GM18507 (cell line): Measurements from ENCODE around the gene MT1X.
"Not testable (repeated sequence)": the region's sequence is repeated elsewhere in the genome, so short reads cannot be mapped to it uniquely, and the experiment has no call there.

Source experiments
- DNase-seq: peaks from one replicate; pipeline ENCODE4 v3.0.0; 2011; ENCODE audit warnings: low read depth; ENCODE audit not compliant: insufficient read length; ENCODE audit errors: extremely low spot score
- FAIRE-seq: peaks from 2 replicates; lab custom pipeline; 2011; peaks lifted over from hg19 to GRCh38; lab: Jason Lieb, UNC

MT1X gene

DNA sequence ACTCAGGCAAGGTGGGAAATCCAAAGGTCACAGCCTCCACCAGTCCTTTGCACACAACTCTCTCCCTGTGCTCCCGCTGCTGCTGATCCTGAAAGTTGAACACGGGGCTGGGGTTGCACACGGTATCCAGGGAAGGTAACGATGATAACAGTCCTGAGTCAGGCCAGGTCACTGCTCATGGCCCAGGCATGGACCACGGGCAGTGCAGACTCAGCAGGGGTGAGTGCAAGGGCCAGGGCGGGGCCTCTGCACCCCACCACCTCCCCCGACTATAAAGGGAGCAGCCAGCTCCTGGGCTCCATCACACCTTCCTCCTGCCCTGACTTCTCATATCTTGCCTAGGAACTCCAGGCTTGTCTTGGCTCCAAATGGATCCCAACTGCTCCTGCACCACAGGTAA is 30.7 kb upstream of the MT1X start, which contains the start of gene MT1B:
Gene MT1B, plus strand, starts transcription at position 301 of the 400 bp plus-strand sequence. Its CDS starts 68 bp downstream, at position 369.
- DNase-seq (no peak), FAIRE-seq (no peak)

DNA sequence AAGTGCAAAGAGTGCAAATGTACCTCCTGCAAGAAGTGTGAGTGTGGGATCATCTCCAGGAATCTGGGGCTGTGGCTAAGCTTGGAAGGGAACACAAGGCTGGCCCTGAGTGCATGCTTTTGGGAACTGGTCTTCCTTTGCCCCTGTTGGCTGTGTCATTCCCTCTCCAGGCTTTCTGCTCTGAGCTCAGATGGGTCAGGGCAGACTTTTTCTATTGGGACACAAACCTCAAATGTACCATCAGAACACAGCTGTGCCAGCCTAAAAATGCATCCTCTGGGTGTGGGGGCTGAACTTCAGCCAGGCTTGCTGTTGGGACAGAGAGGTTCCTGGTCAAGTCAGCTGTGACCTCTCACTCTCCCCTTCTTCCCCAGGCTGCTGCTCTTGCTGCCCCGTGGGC is 29.7 kb upstream of the MT1X start:
- FAIRE-seq, result no peak

DNA sequence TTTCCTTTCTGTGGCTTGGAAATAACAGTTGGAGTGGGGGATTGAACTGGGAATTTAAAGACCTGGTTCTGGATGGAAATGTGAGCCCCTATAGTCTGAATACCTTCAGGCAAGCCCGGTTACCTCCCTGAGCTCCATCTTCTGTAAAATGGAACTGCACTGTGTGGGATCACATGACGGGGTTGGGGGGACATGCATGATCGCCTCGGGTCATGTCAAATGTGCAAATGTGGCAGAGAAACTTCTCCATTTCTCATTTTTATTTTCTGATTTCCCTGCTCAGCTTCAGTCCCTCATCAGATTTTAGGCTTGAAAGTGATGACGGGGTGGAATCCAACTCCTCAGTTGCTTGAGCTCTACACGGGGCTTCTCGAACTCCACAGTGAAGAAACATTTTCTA is 29.1 kb upstream of the MT1X start:
- no peak for FAIRE-seq

More for the DNA sequence above, 29.7 kb upstream of the MT1X start:
- DNase-seq, result no peak

DNA sequence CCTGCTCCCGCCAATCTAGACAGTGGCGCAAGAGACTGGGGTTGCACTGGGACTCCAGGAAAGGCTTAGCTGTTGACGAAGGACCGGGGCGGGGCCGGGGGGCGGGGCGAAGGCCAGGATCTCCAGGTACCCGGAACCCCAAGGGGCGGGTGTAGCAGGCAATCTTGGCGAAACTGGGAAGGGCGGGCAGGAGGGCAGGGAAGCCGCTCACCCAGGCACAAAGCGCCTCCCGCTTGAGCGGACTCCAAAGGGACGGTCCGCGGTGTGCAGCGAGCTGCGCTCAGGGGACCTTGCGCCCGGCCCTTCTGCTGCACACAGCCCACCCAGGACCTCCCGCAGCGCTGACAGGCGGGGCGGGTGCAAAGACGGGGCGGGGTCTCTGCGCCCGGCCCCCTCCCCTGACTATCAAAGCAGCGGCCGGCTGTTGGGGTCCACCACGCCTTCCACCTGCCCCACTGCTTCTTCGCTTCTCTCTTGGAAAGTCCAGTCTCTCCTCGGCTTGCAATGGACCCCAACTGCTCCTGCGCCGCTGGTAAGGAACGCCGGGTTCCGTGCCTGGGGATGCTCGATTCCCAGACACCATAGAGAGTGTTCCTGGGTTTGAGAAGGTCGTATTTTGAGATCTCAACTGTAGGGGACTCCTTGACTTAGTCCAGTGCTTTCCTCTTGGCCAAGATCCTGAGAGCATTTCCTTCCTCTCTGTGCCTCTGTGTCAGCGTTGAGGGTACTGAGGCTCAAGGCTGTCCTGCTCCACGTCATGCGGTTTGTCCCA is 24.5 kb upstream of the MT1X start, which contains the start of gene MT1F:
Gene MT1F, plus strand, starts transcription at position 405 of the 772 bp plus-strand sequence. Its CDS starts 100 bp downstream, at position 505.
- peak; percentile 22 for DNase-seq
- FAIRE-seq, result peak; percentile 60

More for the DNA sequence above, 29.1 kb upstream of the MT1X start:
- no peak for DNase-seq

DNA sequence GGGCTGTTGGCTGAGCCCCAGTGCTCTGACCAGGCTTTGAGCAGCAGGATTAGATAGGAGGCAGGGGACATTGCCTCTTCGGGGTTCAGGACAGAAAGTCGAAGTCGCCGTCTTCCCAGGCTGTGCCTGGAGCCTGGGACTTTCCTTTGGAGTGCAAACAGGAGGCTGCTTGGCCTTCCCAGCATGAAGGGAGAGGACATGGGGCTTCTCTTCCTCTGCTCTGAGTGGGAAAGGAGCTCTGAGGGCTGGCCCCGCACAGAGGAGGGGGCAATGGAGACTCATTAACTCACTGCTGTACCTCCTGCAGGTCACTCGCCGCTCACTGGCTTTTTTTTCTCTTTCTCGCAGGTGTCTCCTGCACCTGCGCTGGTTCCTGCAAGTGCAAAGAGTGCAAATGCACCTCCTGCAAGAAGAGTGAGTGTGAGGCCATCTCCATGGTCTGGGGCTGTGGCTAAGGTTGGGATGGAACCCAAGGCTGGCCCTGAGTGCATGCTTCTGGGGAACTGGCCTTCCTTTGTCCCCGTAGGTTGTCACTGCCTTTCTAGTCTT is 23.9 kb upstream of the MT1X start:
- FAIRE-seq (no peak), DNase-seq (no peak)

DNA sequence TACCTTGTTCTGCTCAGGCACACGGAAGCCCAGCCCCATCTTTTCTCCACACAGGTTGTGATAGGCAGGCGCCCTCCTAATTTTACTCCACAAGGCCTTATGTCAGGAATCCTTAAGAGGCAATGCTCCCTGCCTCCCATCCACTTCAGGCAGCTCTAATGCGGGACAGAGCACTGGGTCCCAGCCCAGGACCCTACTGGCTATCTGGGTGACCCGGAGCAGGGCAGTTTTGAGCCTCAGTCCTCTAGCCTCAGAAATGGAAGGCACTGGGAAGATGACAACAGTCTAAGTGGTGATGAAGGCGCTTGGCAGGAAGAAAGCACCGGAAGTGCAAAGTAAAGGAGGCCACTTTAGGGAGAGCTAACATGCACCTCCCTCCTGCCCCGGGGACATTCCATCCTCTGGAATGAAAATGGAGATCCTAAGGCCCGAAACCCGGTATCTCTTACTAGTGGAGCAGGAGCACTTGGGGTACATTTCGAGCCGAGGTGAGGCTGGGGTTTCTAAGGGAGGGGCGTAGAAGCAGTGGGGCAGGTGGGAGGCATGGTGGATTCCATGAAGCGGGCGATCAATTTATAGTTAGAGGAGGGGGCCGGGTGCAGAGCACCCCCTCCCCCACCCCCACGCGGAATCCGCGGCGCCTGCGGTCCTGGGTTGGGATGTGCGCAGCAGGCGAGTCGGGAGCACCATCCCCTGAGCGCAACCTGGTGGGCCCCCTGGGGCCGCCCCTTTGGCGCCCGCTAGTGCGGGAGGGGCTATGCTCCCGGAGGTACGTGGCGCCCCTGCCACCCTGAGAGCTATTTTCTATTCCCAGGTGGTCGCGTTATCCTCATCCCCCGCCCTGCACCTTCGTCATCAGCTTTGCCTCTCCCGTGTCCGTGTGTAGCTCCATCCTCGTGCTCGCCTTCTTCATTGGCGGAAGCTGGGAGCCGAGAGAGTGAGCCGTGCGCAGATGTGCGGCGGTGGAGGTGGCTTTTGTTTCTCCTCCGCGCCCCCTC is 19.6 kb upstream of the MT1X start:
- no peak for DNase-seq
- FAIRE-seq, result no peak

DNA sequence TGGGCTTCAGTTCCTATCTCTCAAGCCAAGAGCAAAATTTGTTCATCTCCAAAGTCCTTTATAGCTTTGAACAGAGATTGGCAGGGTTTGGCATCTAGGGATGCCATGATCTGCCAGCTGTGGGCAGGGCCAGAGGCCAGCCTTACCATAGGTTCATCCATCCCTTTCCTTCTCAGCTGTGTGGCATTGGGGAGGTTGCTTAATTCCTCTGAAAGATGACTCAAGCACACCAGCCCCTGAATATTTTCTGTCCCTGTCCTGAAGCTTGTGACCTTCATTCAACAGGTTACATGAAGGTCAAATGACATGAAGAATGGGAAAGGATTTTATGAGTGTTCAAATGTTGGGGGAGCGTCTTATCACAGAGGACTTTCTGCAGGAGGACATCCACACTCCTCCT is 17.8 kb upstream of the MT1X start:
- no peak for DNase-seq
- no peak for FAIRE-seq

DNA sequence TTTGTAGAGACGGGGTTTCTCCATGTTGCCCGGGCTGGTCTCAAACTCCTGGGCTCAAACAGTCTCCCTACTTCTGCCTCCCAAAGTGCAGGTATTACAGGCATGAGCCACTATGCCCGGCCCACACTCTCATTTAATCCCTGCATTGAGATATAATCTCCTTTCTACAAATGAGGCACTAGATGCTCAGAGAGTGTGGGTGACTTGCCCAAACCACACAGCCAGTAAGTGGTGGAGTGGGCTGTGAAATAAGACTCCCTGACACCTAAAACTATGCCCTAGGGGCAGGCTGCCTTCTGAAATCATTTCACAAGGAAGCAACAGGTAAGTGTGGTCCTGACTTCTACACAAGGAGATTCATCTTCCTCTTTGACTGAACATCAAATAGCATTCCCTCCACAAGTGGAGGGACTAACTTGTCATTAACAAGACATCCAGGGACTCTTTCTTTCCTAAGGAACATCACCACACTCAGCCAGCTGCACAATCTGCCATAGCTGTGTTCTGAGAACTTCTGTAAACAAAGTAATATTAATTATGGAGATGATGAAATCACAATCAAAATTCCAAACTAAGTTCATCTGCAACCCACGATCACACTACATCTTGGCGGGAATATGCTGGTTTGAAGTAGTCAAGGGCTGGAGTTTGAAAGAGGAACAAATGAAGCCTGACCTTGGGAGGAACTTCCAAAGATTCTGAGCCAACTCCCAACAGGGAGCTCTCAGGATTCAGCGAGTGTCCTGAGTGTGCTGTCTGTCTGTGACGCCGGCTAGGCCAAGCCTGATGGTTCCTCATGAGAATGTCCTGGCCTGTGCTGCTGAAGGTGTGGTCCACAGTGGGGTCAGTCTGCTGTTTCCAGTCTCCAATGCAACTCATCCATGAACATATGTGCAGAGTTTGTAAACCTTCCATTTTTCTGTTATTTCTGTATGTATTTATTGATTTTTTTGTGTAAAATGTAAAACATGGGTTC is 16.7 kb upstream of the MT1X start:
- not testable (repeated sequence) for FAIRE-seq, DNase-seq

DNA sequence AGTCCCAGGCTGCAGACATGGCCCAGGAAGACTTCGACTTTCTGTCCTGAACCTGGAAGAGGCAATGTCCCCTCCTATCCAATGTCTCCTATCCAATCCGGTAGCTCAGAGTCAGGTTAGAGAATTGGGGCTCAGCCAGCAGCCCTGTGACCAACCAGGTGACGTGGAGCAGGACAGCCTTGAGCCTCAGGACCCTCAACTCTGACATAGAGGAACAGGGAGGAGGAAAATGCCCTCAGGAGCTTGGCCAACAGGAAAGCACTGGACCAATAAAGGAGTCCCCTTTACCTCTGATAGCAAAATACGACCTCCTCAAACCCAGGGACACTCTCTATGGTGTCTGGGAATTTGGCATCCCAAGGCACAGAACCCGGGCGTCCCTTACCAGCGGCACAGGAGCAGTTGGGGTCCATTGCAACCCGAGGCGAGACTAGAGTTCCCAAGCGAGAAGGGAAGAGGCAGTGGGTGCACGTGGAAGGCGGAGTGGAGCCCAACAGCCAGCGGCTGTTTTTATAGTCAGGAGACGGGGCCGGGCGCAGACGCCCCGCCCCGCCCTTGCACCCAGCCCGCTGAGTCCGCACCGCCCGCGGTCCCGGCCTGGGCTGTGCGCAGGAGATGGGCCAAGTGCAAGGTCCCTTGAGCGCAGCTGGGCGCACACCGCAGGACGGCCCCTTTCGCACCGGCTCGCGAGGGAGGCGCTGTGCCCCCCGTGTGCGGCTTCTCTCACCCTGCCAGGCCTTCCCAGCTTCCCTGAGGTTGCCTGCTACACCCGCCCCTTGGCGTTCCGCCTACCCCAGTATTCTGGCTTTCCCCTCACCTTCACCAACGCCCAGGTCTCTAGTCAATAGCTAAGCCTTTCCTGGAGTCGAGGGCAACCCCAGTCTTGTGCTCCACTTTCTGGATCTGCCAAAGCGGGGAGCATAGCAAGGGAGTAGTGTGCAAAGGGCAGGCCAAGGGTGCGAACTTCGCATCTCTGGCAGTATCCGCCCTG is 14.4 kb upstream of the MT1X start, which contains the start of gene MT1G:
Gene MT1G, minus strand, starts transcription at position 485 of the 991 bp plus-strand sequence. Its CDS starts 72 bp downstream, at position 413.
- DNase-seq (no peak), FAIRE-seq (no peak)

DNA sequence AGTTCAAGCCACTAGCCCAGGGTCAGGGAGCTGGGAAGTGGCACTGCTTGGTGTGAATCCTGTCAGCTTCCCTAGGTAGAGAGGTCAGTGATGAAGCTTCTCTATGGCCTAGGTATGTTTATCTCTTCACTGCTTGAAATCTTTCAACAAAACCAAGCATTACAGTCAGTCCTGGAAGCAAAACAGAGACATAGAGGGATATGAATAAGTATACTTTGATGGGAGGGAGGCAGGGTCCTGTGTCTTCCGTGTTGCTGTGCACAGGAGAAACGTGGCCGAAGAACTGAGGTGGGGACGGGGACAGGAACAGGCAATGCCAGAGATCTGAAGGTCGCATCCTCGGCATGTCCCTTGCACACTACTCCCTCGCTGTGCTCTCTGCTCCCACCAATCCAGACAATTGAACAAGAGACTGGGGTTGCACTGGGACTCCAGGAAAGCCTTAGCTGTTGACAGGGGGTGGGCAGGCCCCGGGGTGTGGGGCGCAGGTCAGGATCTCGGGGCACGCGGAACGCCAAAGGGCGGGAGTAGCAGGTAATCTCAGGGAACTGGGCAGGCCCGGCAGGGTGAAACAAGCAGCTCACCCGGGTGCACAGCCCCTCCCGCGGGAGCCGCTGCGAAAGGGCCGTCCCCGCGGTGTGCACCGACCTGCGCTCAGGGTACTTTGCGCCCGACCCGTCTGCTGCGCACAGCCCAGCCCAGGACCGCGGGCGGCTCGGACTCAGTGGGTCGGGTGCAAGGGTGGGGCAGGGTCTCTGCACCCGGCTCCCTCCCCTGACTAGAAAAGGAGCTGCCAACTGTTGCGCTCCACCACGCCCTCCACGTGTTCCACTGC is 13.0 kb upstream of the MT1X start, which contains the start of gene MT1H:
Gene MT1H, plus strand, starts transcription at position 810 of the 835 bp plus-strand sequence. CDS start 71 bp downstream, outside the sequence.
- FAIRE-seq (no peak), DNase-seq (no peak)

DNA sequence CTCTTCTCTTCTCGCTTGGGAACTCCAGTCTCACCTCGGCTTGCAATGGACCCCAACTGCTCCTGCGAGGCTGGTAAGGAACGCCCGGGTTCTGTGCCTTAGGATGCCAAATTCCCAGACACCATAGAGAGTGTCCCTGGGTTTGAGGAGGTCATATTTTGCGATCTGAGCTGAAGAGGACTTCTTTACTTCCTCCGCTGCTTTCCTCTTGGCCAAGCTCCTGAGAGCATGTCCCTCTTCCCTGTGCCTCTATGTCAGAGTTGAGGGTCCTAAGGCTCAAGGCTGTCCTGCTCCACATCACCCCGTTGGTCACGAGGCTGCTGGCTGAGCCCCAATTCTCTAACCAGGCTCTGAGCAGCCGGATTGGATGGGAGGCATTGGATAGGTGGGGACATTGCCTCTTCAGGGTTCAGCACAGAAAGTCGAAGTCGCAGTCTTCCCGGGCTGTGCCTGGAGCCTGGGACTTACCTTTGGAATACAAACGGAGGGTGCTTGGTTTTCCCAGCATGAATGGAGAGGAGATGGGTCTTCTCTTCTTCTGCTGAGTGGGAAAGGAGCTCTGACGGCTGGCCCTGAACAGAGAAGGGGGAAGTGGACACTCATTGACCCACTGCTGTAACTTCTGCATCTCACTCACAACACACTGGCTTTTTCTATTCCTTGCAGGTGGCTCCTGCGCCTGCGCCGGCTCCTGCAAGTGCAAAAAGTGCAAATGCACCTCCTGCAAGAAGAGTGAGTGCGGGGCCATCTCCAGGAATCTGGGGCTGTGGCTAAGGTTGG is 12.2 kb upstream of the MT1X start:
- no peak for FAIRE-seq
- no peak for DNase-seq

DNA sequence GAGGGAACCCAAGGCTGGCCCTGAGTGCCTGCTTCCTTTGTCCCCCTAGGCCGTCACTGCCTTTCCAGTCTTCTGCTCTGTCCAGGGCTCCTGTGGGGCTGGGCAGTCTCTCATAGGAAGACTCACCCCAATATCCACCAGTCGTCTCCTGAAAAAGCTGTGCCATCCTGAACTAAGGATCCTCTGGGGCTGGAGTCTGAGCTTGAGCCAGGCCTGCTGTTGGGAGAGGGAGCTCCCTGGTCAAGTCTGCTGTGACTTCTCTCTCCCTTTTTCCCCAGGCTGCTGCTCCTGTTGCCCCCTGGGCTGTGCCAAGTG is 11.7 kb upstream of the MT1X start:
- DNase-seq (no peak), FAIRE-seq (no peak)

DNA sequence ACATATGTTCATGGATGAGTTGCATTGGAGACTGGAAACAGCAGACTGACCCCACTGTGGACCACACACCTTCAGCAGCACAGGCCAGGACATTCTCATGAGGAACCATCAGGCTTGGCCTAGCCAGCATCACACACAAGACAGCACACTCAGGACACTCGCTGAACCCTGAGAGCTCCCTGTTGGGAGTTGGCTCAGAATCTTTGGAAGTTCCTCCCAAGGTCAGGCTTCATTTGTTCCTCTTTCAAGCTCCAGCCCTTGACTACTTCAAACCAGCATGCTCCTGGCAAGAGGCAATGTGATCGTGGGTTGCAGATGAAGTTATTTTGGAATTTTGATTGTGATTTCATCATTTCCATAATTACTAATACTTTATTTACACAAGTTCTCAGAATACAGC is 10.6 kb upstream of the MT1X start:
- FAIRE-seq, DNase-seq: not testable (repeated sequence)

DNA sequence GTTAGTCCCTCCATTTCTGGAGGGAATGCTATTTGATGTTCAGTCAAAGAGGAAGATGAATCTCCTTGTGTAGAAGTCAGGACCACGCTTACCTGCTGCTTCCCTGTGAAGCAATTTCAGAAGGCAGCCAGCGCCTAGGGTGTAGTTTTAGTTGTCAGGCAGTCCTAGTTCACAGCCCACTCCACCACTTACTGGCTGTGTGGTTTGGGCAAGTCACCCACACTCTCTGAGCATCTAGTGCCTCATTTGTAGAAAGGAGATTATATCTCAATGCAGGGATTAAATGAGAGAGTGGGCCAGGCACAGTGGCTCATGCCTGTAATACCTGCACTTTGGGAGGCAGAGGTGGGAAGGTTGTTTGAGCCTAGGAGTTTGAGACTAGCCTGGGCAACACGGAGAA is 10.1 kb upstream of the MT1X start:
- not testable (repeated sequence) for DNase-seq
- FAIRE-seq, result peak; percentile 31

DNA sequence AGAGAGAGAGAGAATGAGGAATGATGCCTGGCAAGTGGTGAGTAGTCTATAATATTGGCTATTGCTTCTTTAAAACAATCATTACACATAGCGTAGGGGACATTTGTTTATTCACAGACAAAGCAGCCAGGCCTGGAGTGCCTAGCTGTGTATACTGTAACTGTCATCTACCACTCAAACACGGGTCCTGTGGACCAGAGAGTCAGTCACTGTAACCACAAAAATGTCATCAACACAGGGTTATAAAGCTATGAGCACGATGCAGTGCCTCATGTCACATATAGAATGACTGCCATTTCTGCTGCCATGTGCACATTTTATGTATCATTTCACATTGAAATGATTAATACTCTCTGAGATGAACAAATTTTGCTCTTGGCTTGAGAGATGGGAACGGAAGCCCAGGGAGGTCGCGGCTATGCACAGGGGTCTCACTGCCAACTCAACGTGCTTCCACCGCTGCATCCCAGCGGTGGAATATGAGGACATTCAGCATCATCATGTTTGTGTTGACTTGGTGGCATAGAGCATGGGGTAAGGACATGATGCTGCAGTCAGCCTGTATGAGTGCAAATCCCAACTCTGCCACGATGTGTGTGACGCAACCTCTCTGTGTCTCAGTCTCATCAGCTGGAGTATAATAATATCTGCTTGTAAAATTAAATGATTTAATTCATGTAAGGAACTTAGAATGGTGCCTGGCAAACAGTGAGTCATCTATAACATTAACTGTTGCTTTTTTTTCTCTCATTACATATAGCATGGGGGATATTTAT is 9.3 kb upstream of the MT1X start:
- DNase-seq, result no peak
- no peak for FAIRE-seq
